GM19240 (cell line): ENCODE measurements around the gene ADAM22.

Experiments used
- DNase-seq: peaks from one replicate; pipeline ENCODE4 v3.0.0; 2011; ENCODE audit warnings: low spot score; ENCODE audit not compliant: insufficient read length

The ADAM22 gene

GRCh38 chr7:88105231-88105630 is 171.2 kb downstream of the ADAM22 start:
- DNase-seq, result no peak

- DNase-seq, result no peak
These were observed 172.4 kb downstream of the ADAM22 start for GRCh38 chr7:88106434-88106833.

- no peak for DNase-seq
These were observed 175.6 kb downstream of the ADAM22 start for GRCh38 chr7:88109612-88110011.

GRCh38 chr7:88111140-88111743 is 177.2 kb downstream of the ADAM22 start:
- DNase-seq, result no peak

GRCh38 chr7:88111954-88112471 is 178.0 kb downstream of the ADAM22 start:
- DNase-seq, result no peak

- no peak for DNase-seq
These were observed 181.3 kb downstream of the ADAM22 start for GRCh38 chr7:88115258-88115796.

GRCh38 chr7:88115816-88116215 is 181.8 kb downstream of the ADAM22 start:
- DNase-seq, result no peak

- no peak for DNase-seq
These were observed 182.3 kb downstream of the ADAM22 start for GRCh38 chr7:88116235-88116795.

- DNase-seq, result no peak
These were observed 183.3 kb downstream of the ADAM22 start for GRCh38 chr7:88117325-88117724.

GRCh38 chr7:88121335-88121734 is 187.3 kb downstream of the ADAM22 start:
- DNase-seq, result no peak

- DNase-seq, result no peak
These were observed 193.7 kb downstream of the ADAM22 start for GRCh38 chr7:88127637-88128290.

GRCh38 chr7:88132725-88133124 is 198.7 kb downstream of the ADAM22 start:
- no peak for DNase-seq

- no peak for DNase-seq
These were observed 206.9 kb downstream of the ADAM22 start for GRCh38 chr7:88140947-88141346.

GRCh38 chr7:88141479-88141878 is 207.4 kb downstream of the ADAM22 start:
- no peak for DNase-seq

- no peak for DNase-seq
These were observed 207.9 kb downstream of the ADAM22 start for GRCh38 chr7:88141953-88142352.

GRCh38 chr7:88146616-88147015 is 212.6 kb downstream of the ADAM22 start:
- no peak for DNase-seq

- no peak for DNase-seq
These were observed 213.3 kb downstream of the ADAM22 start for GRCh38 chr7:88147341-88147740.

GRCh38 chr7:88147949-88148348 is 213.9 kb downstream of the ADAM22 start:
- DNase-seq, result no peak

GRCh38 chr7:88150033-88150432 is 216.0 kb downstream of the ADAM22 start:
- DNase-seq, result no peak

- DNase-seq, result no peak
These were observed 217.2 kb downstream of the ADAM22 start for GRCh38 chr7:88151119-88151790.

GRCh38 chr7:88153378-88153777 is 219.3 kb downstream of the ADAM22 start:
- DNase-seq, result no peak

GRCh38 chr7:88155756-88156155 is 221.7 kb downstream of the ADAM22 start:
- no peak for DNase-seq
